HEK293 (cell line): Measurements from ENCODE around the gene MACF1.
A peak's percentile ranks its signal among the peaks of the same experiment; 100 is the strongest.

Experiments
- CTCF ChIA-PET: fragments of 350-600 bp; formaldehyde crosslinking; extraction: SDS; loops from one replicate; lab custom pipeline; 2021; ENCODE audit warnings: antibody characterized with exemption; lab: Yijun Ruan, JAX
- POLR2A ChIA-PET: fragments of 300-600 bp; formaldehyde crosslinking; extraction: SDS; loops from one replicate; lab custom pipeline; 2020; ENCODE audit warnings: antibody characterized with exemption, inconsistent platforms; lab: Yijun Ruan, JAX
- H3K27ac ChIP-seq: fragments of 200-500 bp; sonication (Bioruptor generic); 2 replicates; pipeline ENCODE4 v1.5.1; 2014; ENCODE audit warnings: low read depth, low read length, control low read depth, inconsistent platforms; ENCODE audit errors: extremely low read depth
- H3K36me3 ChIP-seq, 2 experiments: fragments of 200-500 bp in 1 of 2; sonication (Bioruptor generic) in 1 of 2; 1 replicate in 1 of 2; 2 replicates in 1 of 2; pipeline ENCODE4 v1.5.1; 2014 to 2017; ENCODE audit warnings: inconsistent platforms in 2 of 2, low read length in 2 of 2; ENCODE audit not compliant: control insufficient read depth in 2 of 2, insufficient read depth in 1 of 2
- H3K4me1 ChIP-seq: fragments of 200-500 bp; sonication (Bioruptor generic); 2 replicates; pipeline ENCODE4 v1.5.1; 2014; ENCODE audit warnings: mild to moderate bottlenecking, low read length, inconsistent platforms; ENCODE audit not compliant: control insufficient read depth, insufficient read depth
- H3K4me3 ChIP-seq: 2 replicates; pipeline ENCODE4 v1.5.1; 2011; ENCODE audit warnings: low read depth, mild to moderate bottlenecking, control low read depth, low read length, moderate library complexity
- H3K9me3 ChIP-seq: fragments of 200-500 bp; sonication (Bioruptor generic); 2 replicates; pipeline ENCODE4 v1.5.1; 2014; ENCODE audit warnings: low read depth, low read length, inconsistent platforms; ENCODE audit not compliant: control insufficient read depth, insufficient read depth
- ATF2 ChIP-seq: fragments of 450-650 bp; formaldehyde crosslinking; IDR thresholded peaks from 2 replicates; pipeline ENCODE4 v1.5.1; 2016; ENCODE audit warnings: missing biosample characterization, missing genetic modification characterization, low read depth
- GLIS1 ChIP-seq: fragments of 450-650 bp; formaldehyde crosslinking; IDR thresholded peaks from 2 replicates; pipeline ENCODE4 v1.5.1; 2016; ENCODE audit warnings: missing biosample characterization, missing genetic modification characterization
- MEIS1 ChIP-seq: sonication (generic); formaldehyde crosslinking; IDR thresholded peaks from 2 replicates; pipeline ENCODE4 v1.8.1; 2022; ENCODE audit warnings: missing genetic modification reagents, mild to moderate bottlenecking, borderline replicate concordance
- REPIN1 ChIP-seq: fragments of 450-650 bp; formaldehyde crosslinking; IDR thresholded peaks from 2 replicates; pipeline ENCODE4 v1.5.1; 2017; ENCODE audit warnings: missing biosample characterization, missing genetic modification characterization, low read depth
- SCRT1 ChIP-seq: fragments of 450-650 bp; formaldehyde crosslinking; IDR thresholded peaks from 2 replicates; pipeline ENCODE4 v1.5.1; 2016; ENCODE audit warnings: missing biosample characterization, missing genetic modification characterization, borderline replicate concordance
- WT1 ChIP-seq: fragments of 450-650 bp; formaldehyde crosslinking; IDR thresholded peaks from 2 replicates; pipeline ENCODE4 v1.5.1; 2016; ENCODE audit warnings: missing biosample characterization, missing genetic modification characterization
- YY1 ChIP-seq: fragments of 450-650 bp; formaldehyde crosslinking; IDR thresholded peaks from 2 replicates; pipeline ENCODE4 v1.5.1; 2018; ENCODE audit warnings: missing biosample characterization, missing genetic modification characterization
- ZBTB10 ChIP-seq: fragments of 450-650 bp; formaldehyde crosslinking; IDR thresholded peaks from 2 replicates; pipeline ENCODE4 v1.5.1; 2016; ENCODE audit warnings: missing biosample characterization, missing genetic modification characterization
- ZNF133 ChIP-seq: fragments of 450-650 bp; formaldehyde crosslinking; IDR thresholded peaks from 2 replicates; pipeline ENCODE4 v1.5.1; 2016; ENCODE audit warnings: missing biosample characterization, missing genetic modification characterization
- ZNF146 ChIP-seq: fragments of 450-650 bp; formaldehyde crosslinking; IDR thresholded peaks from 2 replicates; pipeline ENCODE4 v1.5.1; 2016; ENCODE audit warnings: missing biosample characterization, missing genetic modification characterization
- ZNF18 ChIP-seq: fragments of 450-650 bp; formaldehyde crosslinking; IDR thresholded peaks from 2 replicates; pipeline ENCODE4 v1.5.1; 2016; ENCODE audit warnings: missing biosample characterization, missing genetic modification characterization
- ZNF2 ChIP-seq: fragments of 450-650 bp; formaldehyde crosslinking; IDR thresholded peaks from 2 replicates; pipeline ENCODE4 v1.5.1; 2016; ENCODE audit warnings: missing biosample characterization, missing genetic modification characterization
- ZNF266 ChIP-seq: fragments of 450-650 bp; formaldehyde crosslinking; IDR thresholded peaks from 2 replicates; pipeline ENCODE4 v1.5.1; 2016; ENCODE audit warnings: missing biosample characterization, missing genetic modification characterization, low read depth
- ZNF280D ChIP-seq: fragments of 450-650 bp; formaldehyde crosslinking; IDR thresholded peaks from 2 replicates; pipeline ENCODE4 v1.5.1; 2016; ENCODE audit warnings: missing biosample characterization, missing genetic modification characterization
- ZNF366 ChIP-seq: fragments of 450-650 bp; formaldehyde crosslinking; conservative IDR thresholded peaks from 2 replicates; pipeline ENCODE4 v1.5.1; 2016; ENCODE audit warnings: missing biosample characterization, missing genetic modification characterization
- ZNF394 ChIP-seq: fragments of 450-650 bp; formaldehyde crosslinking; IDR thresholded peaks from 2 replicates; pipeline ENCODE4 v1.5.1; 2016; ENCODE audit warnings: missing biosample characterization, missing genetic modification characterization, mild to moderate bottlenecking, moderate library complexity, borderline replicate concordance
- ZNF416 ChIP-seq: fragments of 450-650 bp; formaldehyde crosslinking; IDR thresholded peaks from 2 replicates; pipeline ENCODE4 v1.5.1; 2016; ENCODE audit warnings: missing biosample characterization, missing genetic modification characterization
- ZNF423 ChIP-seq: fragments of 450-650 bp; formaldehyde crosslinking; IDR thresholded peaks from 2 replicates; pipeline ENCODE4 v1.5.1; 2016; ENCODE audit warnings: missing biosample characterization, missing genetic modification characterization
- ZNF513 ChIP-seq: fragments of 450-650 bp; IDR thresholded peaks from 2 replicates; pipeline ENCODE4 v1.5.1; 2018; ENCODE audit warnings: missing biosample characterization, missing genetic modification characterization
- ZNF544 ChIP-seq: fragments of 450-650 bp; formaldehyde crosslinking; IDR thresholded peaks from 2 replicates; pipeline ENCODE4 v1.5.0; 2017; ENCODE audit warnings: missing biosample characterization, missing genetic modification characterization
- ZNF561 ChIP-seq: fragments of 450-650 bp; IDR thresholded peaks from 2 replicates; pipeline ENCODE4 v1.5.1; 2018; ENCODE audit warnings: missing biosample characterization, missing genetic modification characterization, borderline replicate concordance
- ZNF626 ChIP-seq: fragments of 450-650 bp; sonication (Bioruptor Pico); formaldehyde crosslinking; IDR thresholded peaks from 2 replicates; pipeline ENCODE4 v1.5.1; 2018; ENCODE audit warnings: missing biosample characterization, missing genetic modification characterization, inconsistent platforms
- ZNF645 ChIP-seq: fragments of 450-650 bp; formaldehyde crosslinking; IDR thresholded peaks from 2 replicates; pipeline ENCODE4; 2016; ENCODE audit warnings: missing biosample characterization, missing genetic modification characterization
- ZNF658 ChIP-seq: fragments of 450-650 bp; formaldehyde crosslinking; IDR thresholded peaks from 2 replicates; pipeline ENCODE4; 2016; ENCODE audit warnings: missing biosample characterization, missing genetic modification characterization
- ZNF677 ChIP-seq: fragments of 450-650 bp; IDR thresholded peaks from 2 replicates; pipeline ENCODE4 v1.5.0; 2018; ENCODE audit warnings: missing biosample characterization, mild to moderate bottlenecking, missing genetic modification characterization, moderate library complexity
- ZNF701 ChIP-seq: fragments of 450-650 bp; formaldehyde crosslinking; IDR thresholded peaks from 2 replicates; pipeline ENCODE4 v1.5.1; 2016; ENCODE audit warnings: missing biosample characterization, missing genetic modification characterization
- ZNF747 ChIP-seq: fragments of 450-650 bp; formaldehyde crosslinking; IDR thresholded peaks from 2 replicates; pipeline ENCODE4 v1.5.1; 2016; ENCODE audit warnings: missing biosample characterization, missing genetic modification characterization

The MACF1 gene

GRCh38 chr1:39261712-39262221 lies 57.3 kb downstream of the MACF1 start:
- H3K9me3 ChIP-seq, result no peaks in the 10 kb centered on the region
- no peak overlapping the region for H3K4me3 ChIP-seq
- no peak overlapping the region for H3K27ac ChIP-seq
- POLR2A ChIA-PET, result interaction anchor here (0.6 to 1.4 kb wide), 3 partner anchors 57 to 156 kb away, joined by 3 to 6 read pairs (median 4); partner anchors contain the start of gene MACF1
- CTCF ChIA-PET, result interaction anchor here (0.6 to 11.8 kb wide), 12 partner anchors 17 to 380 kb away, joined by 3 to 184 read pairs (median 3); partner anchors contain the start of genes GJA9 and MACF1
- peaks cover 0 to 13% of the 10 kb centered on the region in 2 experiments; a peak in 2 of 3 replicates for H3K36me3 ChIP-seq
- peaks cover 15% of the 10 kb centered on the region; the same call in 1 of the 2 replicates for H3K4me1 ChIP-seq
- TF ChIP-seq ZNF366 (tag by site-specific recombination) (peak; percentile 86), ZNF133 (tag by site-specific recombination) (no peak), ZNF544 (tag by site-specific recombination) (no peak), ZNF513 (tag by site-specific recombination) (no peak), ZNF18 (tag by site-specific recombination) (peak; percentile 91), ZBTB10 (tag by site-specific recombination) (no peak), ZNF416 (tag by site-specific recombination) (no peak), REPIN1 (tag by site-specific recombination) (no peak), YY1 (tag by site-specific recombination) (no peak), ZNF677 (tag by site-specific recombination) (no peak), ZNF394 (tag by site-specific recombination) (peak; percentile 62; the same call in 1 of the 2 replicates), ZNF701 (tag by site-specific recombination) (no peak), MEIS1 (CRISPR knock-in tag) (no peak), ZNF626 (tag by site-specific recombination) (no peak), SCRT1 (tag by site-specific recombination) (peak; percentile 63; the same call in 1 of the 2 replicates), ZNF645 (tag by site-specific recombination) (no peak), ZNF146 (tag by site-specific recombination) (no peak), ZNF658 (no peak), ZNF561 (no peak), ZNF2 (tag by site-specific recombination) (peak; percentile 32; the same call in 1 of the 2 replicates), ATF2 (tag by site-specific recombination) (no peak), ZNF266 (tag by site-specific recombination) (no peak), WT1 (peak; percentile 78), ZNF747 (tag by site-specific recombination) (no peak), GLIS1 (tag by site-specific recombination) (no peak), ZNF423 (tag by site-specific recombination) (no peak), ZNF280D (no peak)
